Activated B cell treated with CpG ODN at 0.5 μM for 24 hours (primary cell): ENCODE data around the gene NFKBIE. TPM values are rescaled to one million over a fixed set of nuclear protein-coding genes. Genes with fewer than 3 reads are reported as not detected.
A peak's percentile ranks its signal among the peaks of the same experiment; 100 is the strongest.

Experiments
- ATAC-seq: fragments of 200-7000 bp; cut with Tn5 transposase; one replicate; pipeline ENCODE4 v1.10.0; 2021; ENCODE audit warnings: low read depth, mild to moderate bottlenecking, moderate library complexity
- CTCF ChIA-PET: fragments of 350-600 bp; sonication (Branson Sonifier 250); formaldehyde crosslinking; loops from one replicate; lab custom pipeline; 2021; ENCODE audit warnings: antibody characterized with exemption; lab: Charles Lee
- POLR2A ChIA-PET: fragments of 350-600 bp; sonication (Branson Sonifier 250); formaldehyde crosslinking; loops from one replicate; lab custom pipeline; 2021; ENCODE audit warnings: antibody characterized with exemption; lab: Charles Lee
- DNase-seq: peaks from one replicate; pipeline ENCODE4 v3.0.0; 2022
- H3K27ac Mint-ChIP-seq: one replicate; pipeline ENCODE4 v1.8.0; 2020; ENCODE audit warnings: mixed read lengths
- H3K27me3 Mint-ChIP-seq: one replicate; pipeline ENCODE4 v1.8.0; 2021; ENCODE audit warnings: mixed read lengths
- H3K36me3 Mint-ChIP-seq: one replicate; pipeline ENCODE4 v1.8.0; 2021; ENCODE audit warnings: low read depth, mixed read lengths
- H3K4me1 Mint-ChIP-seq: one replicate; pipeline ENCODE4 v1.8.0; 2021; ENCODE audit warnings: mixed read lengths
- H3K4me3 Mint-ChIP-seq: one replicate; pipeline ENCODE4 v1.8.0; 2020; ENCODE audit warnings: mild to moderate bottlenecking, mixed read lengths
- H3K9me3 Mint-ChIP-seq: one replicate; pipeline ENCODE4 v1.8.0; 2020; ENCODE audit warnings: mixed read lengths
- intact Hi-C: fragments of 100-400 bp; cut with micrococcal nuclease; formaldehyde crosslinking; loops from one replicate; pipeline ENCODE4 v1.15.1; 2024
- total RNA-seq: library from RNA; stranded (reverse); gene quantifications from 2 replicates; pipeline ENCODE4 v1.2.3, GENCODE V29; 2022
- TF ChIP-seq, protein P1 (sequence below): fragments of 200-600 bp; IDR thresholded peaks from one replicate; pipeline ENCODE4 v1.8.0; 2022; ENCODE audit warnings: antibody characterized with exemption, mild to moderate bottlenecking

The NFKBIE gene
- total RNA-seq, 1 donor from 2014 or later, result 94.7 TPM

DNA sequence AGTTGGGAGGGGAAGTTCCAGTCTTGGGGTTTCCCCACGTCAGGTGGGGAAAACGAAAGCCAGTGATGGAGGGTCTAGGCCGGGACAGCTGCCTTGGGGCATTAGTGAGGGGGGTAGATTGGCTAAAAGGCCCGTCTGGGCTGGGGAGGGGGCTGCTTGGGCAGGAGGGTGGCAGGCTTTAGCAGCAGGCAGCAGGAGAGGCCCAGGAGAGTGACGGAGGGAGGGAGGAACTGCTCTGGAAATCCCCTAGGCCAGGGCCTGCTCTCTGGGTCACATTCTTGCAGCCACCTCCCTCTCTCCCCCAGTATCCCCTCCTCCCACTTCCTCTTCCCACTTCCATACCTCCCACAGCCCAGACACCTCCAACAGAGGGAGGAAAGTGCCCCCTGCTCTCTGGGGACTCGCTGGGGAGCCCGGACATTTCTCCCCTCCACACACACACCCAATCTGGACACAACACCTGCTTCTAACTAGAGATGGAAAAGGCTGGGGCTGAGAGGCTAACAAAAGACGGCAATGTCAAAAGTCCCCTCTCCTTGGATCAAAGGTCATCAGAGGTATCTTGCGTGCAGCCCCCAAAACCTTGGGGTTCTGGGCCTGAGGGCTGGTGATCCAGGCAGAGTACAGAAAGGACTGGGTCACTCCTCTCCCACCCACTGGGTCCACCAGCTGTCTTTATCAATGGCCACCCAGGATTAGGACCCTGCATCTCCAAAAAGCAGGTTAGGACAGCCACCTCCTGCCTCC is 1.8 kb downstream of the NFKBIE start:
- Mint-ChIP-seq H3K36me3 (peaks cover 63% of the 10 kb centered on the region), H3K4me1 (peaks cover 78% of the 10 kb centered on the region), H3K4me3 (peak overlapping the region; percentile 100), H3K9me3 (no peaks in the 10 kb centered on the region), H3K27ac (peak overlapping the region; percentile 99), H3K27me3 (no peaks in the 10 kb centered on the region)
- TF ChIP-seq, protein P1, sequence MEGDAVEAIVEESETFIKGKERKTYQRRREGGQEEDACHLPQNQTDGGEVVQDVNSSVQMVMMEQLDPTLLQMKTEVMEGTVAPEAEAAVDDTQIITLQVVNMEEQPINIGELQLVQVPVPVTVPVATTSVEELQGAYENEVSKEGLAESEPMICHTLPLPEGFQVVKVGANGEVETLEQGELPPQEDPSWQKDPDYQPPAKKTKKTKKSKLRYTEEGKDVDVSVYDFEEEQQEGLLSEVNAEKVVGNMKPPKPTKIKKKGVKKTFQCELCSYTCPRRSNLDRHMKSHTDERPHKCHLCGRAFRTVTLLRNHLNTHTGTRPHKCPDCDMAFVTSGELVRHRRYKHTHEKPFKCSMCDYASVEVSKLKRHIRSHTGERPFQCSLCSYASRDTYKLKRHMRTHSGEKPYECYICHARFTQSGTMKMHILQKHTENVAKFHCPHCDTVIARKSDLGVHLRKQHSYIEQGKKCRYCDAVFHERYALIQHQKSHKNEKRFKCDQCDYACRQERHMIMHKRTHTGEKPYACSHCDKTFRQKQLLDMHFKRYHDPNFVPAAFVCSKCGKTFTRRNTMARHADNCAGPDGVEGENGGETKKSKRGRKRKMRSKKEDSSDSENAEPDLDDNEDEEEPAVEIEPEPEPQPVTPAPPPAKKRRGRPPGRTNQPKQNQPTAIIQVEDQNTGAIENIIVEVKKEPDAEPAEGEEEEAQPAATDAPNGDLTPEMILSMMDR, result no peak
- ChIA-PET POLR2A (interaction anchor here (0.6 to 13.7 kb wide), 18 partner anchors 8 to 1518 kb away, joined by 3 to 549 read pairs (median 4); partner anchors contain the start of genes CDC5L, GTPBP2, HSP90AB1 and SLC29A1), CTCF (interaction anchor here (0.9 to 3.2 kb wide), 7 partner anchors 9 to 91 kb away, joined by 3 to 12 read pairs (median 5); partner anchors contain the start of gene HSP90AB1)
- intact Hi-C loops, result loop anchor here (1.0 to 10.0 kb wide), 8 partner anchors 17 to 1699 kb away; partner anchors contain the start of genes GTPBP2, LRRC73, MRPL14 and POLR1C
- ATAC-seq (peak; percentile 3), DNase-seq (peak; percentile 57)

DNA sequence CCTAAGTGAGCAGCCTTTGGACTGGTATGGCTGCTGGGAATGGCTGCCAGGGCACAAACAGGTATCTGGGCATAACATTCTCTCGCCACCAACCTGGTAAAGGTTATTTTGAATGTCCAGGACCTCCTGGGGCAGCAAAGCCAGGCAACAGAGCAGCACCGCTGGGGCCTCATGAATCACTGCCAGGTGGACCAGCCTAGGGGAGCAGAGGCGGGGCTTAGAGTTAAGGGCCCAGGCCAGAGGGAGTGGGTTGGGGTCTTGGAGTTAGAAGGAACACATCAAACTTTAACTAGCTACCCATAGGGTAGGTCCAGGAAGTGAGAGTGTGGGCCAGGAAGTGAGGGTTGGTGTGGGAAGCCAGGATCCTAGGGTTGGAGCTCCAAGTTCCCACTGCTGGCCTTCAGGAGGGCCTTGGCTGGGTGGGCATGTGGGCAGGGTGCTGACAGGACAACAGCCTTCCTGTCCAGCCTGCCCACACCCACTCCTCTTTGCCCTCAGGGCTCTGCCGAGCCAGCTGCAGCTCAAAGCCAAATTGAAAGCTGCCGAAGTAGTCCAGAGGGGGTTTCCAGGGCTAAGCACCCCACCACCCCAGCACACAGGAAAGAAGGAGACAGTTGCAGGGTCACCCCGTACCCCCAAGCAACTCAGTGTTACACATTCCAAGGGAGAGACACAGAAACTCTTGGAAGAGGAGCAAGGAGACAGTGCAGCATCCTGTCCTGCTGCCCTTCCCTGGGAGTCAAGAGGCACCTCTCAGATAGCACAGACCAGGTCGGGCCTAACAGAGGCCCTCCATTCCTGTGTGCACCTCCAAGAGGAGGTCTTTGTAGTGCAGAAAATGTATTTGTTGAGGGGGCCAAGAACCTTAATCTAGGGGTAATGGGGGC is 2.6 kb downstream of the NFKBIE start:
- POLR2A ChIA-PET, result interaction anchor here (0.6 to 13.7 kb wide), 9 partner anchors 7 to 1810 kb away, joined by 3 to 549 read pairs (median 5); partner anchors contain the start of genes GTPBP2, HSP90AB1 and SLC35B2
- no peaks in the 10 kb centered on the region for H3K9me3 Mint-ChIP-seq
- H3K4me3 Mint-ChIP-seq, result peak overlapping the region; percentile 100
- DNase-seq (no peak), ATAC-seq (no peak)
- H3K27ac Mint-ChIP-seq, result peak overlapping the region; percentile 99
- H3K27me3 Mint-ChIP-seq, result no peaks in the 10 kb centered on the region
- CTCF ChIA-PET, result interaction anchor here (0.9 to 3.2 kb wide), 7 partner anchors 8 to 166 kb away, joined by 3 to 12 read pairs (median 4); partner anchors contain the start of genes AARS2 and HSP90AB1
- H3K4me1 Mint-ChIP-seq, result peaks cover 83% of the 10 kb centered on the region
- intact Hi-C loops, result loop anchor here (5.0 to 10.0 kb wide), 5 partner anchors 548 to 1698 kb away; partner anchors contain the start of genes GTPBP2, LRRC73, POLR1C and SRF
- TF ChIP-seq, protein P1, result no peak
- peaks cover 71% of the 10 kb centered on the region for H3K36me3 Mint-ChIP-seq

DNA sequence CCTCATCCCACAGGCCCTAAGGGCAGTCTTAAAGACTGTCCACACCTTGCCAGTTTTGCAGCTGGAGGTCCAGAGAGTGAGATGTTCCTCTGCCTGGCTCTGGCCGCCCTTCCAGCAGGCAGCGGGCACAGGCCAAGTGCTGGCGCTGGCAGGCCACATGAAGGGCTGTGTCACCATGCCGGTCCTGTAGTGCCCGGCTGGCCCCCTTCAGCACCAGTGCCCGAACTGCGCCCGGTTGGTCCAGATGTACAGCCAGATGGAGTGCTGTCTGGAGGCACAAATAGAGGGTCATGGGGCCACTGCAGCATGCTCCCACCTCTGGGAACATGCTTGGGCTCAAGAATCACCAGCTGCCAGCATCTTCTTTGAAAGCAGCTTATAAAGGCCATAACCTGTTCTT is 3.8 kb downstream of the NFKBIE start:
- intact Hi-C loops, result loop anchor here (5.0 to 10.0 kb wide), 5 partner anchors 547 to 1697 kb away; partner anchors contain the start of genes GTPBP2, LRRC73, POLR1C and SRF

DNA sequence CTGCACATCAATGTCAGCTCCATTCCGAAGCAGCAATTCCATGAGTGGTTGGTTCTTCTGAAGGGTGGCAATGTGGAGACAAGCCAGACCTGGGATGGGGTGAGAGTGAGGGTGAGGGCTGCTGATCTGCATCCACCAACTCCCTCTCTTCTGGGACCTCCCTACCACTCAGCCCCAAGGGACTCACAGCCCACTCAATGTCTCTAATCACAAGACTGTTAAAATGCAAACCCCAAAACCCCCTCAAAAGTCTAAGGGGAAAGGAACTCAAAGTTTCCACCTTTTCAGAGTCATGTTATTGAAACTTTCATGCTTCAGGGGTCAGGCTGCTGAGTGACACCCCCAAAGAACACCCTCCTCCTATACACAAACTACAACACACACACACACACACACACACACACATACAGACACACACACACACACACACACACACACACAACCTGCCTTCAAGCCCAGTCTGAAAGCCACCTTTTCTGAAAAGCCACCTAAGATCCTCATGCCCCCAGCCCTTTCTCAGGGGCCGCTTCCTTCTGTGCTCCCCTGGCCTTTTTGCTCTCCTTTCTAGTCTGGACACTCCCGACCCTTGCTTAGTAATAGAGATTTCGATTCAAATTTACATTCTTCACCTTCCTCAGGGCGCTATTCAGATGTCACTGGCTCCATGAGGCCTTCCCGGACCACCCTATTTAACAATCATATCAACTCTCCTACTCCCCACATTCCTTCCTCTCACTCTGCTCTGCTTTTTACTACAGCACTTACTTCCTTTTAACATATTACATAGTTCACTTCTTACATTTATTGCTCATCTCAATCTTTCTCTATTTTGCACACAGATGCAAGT is 4.7 kb downstream of the NFKBIE start:
- H3K4me3 Mint-ChIP-seq, result peak overlapping the region; percentile 100
- H3K36me3 Mint-ChIP-seq, result peaks cover 83% of the 10 kb centered on the region

More for the DNA sequence above, 3.8 kb downstream of the NFKBIE start:
- H3K27ac Mint-ChIP-seq, result peak overlapping the region; percentile 99
- H3K36me3 Mint-ChIP-seq, result peaks cover 75% of the 10 kb centered on the region
- ATAC-seq, result no peak
- peak overlapping the region; percentile 100 for H3K4me3 Mint-ChIP-seq
- CTCF ChIA-PET, result interaction anchor here (1.4 to 1.7 kb wide), 2 partner anchors 10 to 43 kb away, joined by 4 to 5 read pairs; no protein-coding TSS in a partner anchor
- no peaks in the 10 kb centered on the region for H3K9me3 Mint-ChIP-seq
- POLR2A ChIA-PET, result interaction anchor here (0.6 to 13.7 kb wide), 5 partner anchors 6 to 557 kb away, joined by 3 to 549 read pairs (median 4); partner anchors contain the start of genes HSP90AB1 and SLC35B2
- TF ChIP-seq, protein P1, result no peak
- no peaks in the 10 kb centered on the region for H3K27me3 Mint-ChIP-seq
- H3K4me1 Mint-ChIP-seq, result peaks cover 77% of the 10 kb centered on the region
- no peak for DNase-seq

More for the DNA sequence above, 4.7 kb downstream of the NFKBIE start:
- peak overlapping the region; percentile 99 for H3K27ac Mint-ChIP-seq
- ATAC-seq (peak; percentile 25), DNase-seq (no peak)
- CTCF ChIA-PET, result no interaction called here
- TF ChIP-seq, protein P1, result no peak
- H3K4me1 Mint-ChIP-seq, result peaks cover 77% of the 10 kb centered on the region
- POLR2A ChIA-PET, result interaction anchor here (1.5 to 13.7 kb wide), 2 partner anchors 15 to 23 kb away, joined by 4 to 549 read pairs; partner anchors contain the start of gene HSP90AB1
- no peaks in the 10 kb centered on the region for H3K9me3 Mint-ChIP-seq
- intact Hi-C loops, result loop anchor here (5.0 to 10.0 kb wide), 5 partner anchors 546 to 1696 kb away; partner anchors contain the start of genes GTPBP2, LRRC73, POLR1C and SRF
- no peaks in the 10 kb centered on the region for H3K27me3 Mint-ChIP-seq
